ENCODE measurements around the gene HIRIP3.

GRCh38 chr16:30005341-30006094, 10.1 kb upstream of the HIRIP3 start:
- TF ChIP-seq EZH2 (IDR thresholded peaks at IDR 0.05; ENCODE audit: insufficient read depth, poor library complexity, severe bottlenecking) (no peak), EZH2phosphoT487 (IDR thresholded peaks at IDR 0.05; ENCODE audit: insufficient read depth, low read depth) (no peak)

Measured in GM23248 (cell line).